BLaER1 treated with 17β-estradiol and CSF1 and Interleukin-3, amounts not matched to agents 10 nM and 100 nM (cell line): ENCODE results near the gene LSM3.
"Not testable (repeated sequence)": the region's sequence is repeated elsewhere in the genome, so short reads cannot be mapped to it uniquely, and the experiment has no call there.

Experiments used
- H3K27ac ChIP-seq, 11 experiments: shearing (Covaris generic); formaldehyde crosslinking; 2 replicates each; pipeline ENCODE4 v1.8.1; 2022
- H3K27me3 ChIP-seq, 11 experiments: shearing (Covaris generic); formaldehyde crosslinking; 2 replicates each; pipeline ENCODE4 v1.8.1; 2022
- H3K36me3 ChIP-seq, 11 experiments: shearing (Covaris generic); formaldehyde crosslinking; 2 replicates each; pipeline ENCODE4 v1.8.1; 2022
- H3K4me1 ChIP-seq, 10 experiments: shearing (Covaris generic); formaldehyde crosslinking; 2 replicates each; pipeline ENCODE4 v1.8.1; 2022
- H3K4me2 ChIP-seq, 11 experiments: shearing (Covaris generic); formaldehyde crosslinking; 2 replicates each; pipeline ENCODE4 v1.8.1; 2022
- H3K4me3 ChIP-seq, 10 experiments: shearing (Covaris generic); formaldehyde crosslinking; 2 replicates each; pipeline ENCODE4 v1.8.1; 2022
- H3K9ac ChIP-seq, 11 experiments: shearing (Covaris generic); formaldehyde crosslinking; 2 replicates each; pipeline ENCODE4 v1.8.1; 2022
- H3K9me3 ChIP-seq, 11 experiments: shearing (Covaris generic); formaldehyde crosslinking; replicated peaks in 1 of 11; 2 replicates each; pipeline ENCODE4 v1.8.1; 2022
- H4K20me1 ChIP-seq, 11 experiments: shearing (Covaris generic); formaldehyde crosslinking; 2 replicates each; pipeline ENCODE4 v1.8.1; 2022
- Cebpa-rat ChIP-seq, 11 experiments: shearing (Covaris generic); IDR thresholded peaks; 2 replicates each; pipeline ENCODE4 v1.8.1; 2022

Gene LSM3

GRCh38 chr3:14222457-14222856 lies 43.8 kb downstream of the LSM3 start:
- Histone ChIP-seq H4K20me1 (no peaks in the 10 kb centered on the region), H3K9me3 (peaks cover 12 to 44% (median 32%) of the 10 kb centered on the region in 11 experiments; a peak in 20 of 22 replicates), H3K4me2 (peak overlapping the region in 2 of 11 experiments; percentile 9 to 29; a peak in 2 of 22 replicates), H3K27me3 (no peaks in the 10 kb centered on the region), H3K4me3 (no peak overlapping the region), H3K4me1 (peaks cover 6 to 28% (median 14%) of the 10 kb centered on the region in 10 experiments; a peak in 17 of 20 replicates), H3K36me3 (no peaks in the 10 kb centered on the region), H3K27ac (no peak overlapping the region), H3K9ac (no peak overlapping the region)
- TF ChIP-seq Cebpa-rat (IDR thresholded peaks at IDR 0.05) = no peak

GRCh38 chr3:14222900-14223594 lies 44.4 kb downstream of the LSM3 start:
- Histone ChIP-seq H3K4me1 (peaks cover 6 to 29% (median 15%) of the 10 kb centered on the region in 10 experiments; a peak in 17 of 20 replicates), H3K9me3 (peaks cover 12 to 44% (median 32%) of the 10 kb centered on the region in 11 experiments; a peak in 20 of 22 replicates), H3K9ac (no peak overlapping the region), H3K27me3 (no peaks in the 10 kb centered on the region), H3K4me2 (peak overlapping the region in 2 of 11 experiments; percentile 9 to 29; a peak in 2 of 22 replicates), H4K20me1 (no peaks in the 10 kb centered on the region), H3K4me3 (no peak overlapping the region), H3K27ac (no peak overlapping the region), H3K36me3 (no peaks in the 10 kb centered on the region)
- TF ChIP-seq Cebpa-rat (IDR thresholded peaks at IDR 0.05) = no peak

GRCh38 chr3:14223595-14223994 lies 45.0 kb downstream of the LSM3 start:
- Histone ChIP-seq H4K20me1 (no peaks in the 10 kb centered on the region), H3K9ac (no peak overlapping the region), H3K9me3 (peaks cover 12 to 44% (median 32%) of the 10 kb centered on the region in 11 experiments; a peak in 20 of 22 replicates), H3K4me1 (peaks cover 8 to 34% (median 20%) of the 10 kb centered on the region in 10 experiments; a peak in 19 of 20 replicates), H3K27ac (no peak overlapping the region), H3K36me3 (no peaks in the 10 kb centered on the region), H3K27me3 (no peaks in the 10 kb centered on the region), H3K4me2 (no peak overlapping the region), H3K4me3 (no peak overlapping the region)
- no peak for TF ChIP-seq Cebpa-rat (IDR thresholded peaks at IDR 0.05)

GRCh38 chr3:14224895-14225294 lies 46.3 kb downstream of the LSM3 start:
- no peak for TF ChIP-seq Cebpa-rat (IDR thresholded peaks at IDR 0.05)
- Histone ChIP-seq H3K9me3 (peaks cover 12 to 33% (median 25%) of the 10 kb centered on the region in 11 experiments; a peak in 20 of 22 replicates), H4K20me1 (no peaks in the 10 kb centered on the region), H3K27ac (no peak overlapping the region), H3K27me3 (no peaks in the 10 kb centered on the region), H3K9ac (no peak overlapping the region), H3K4me2 (peak overlapping the region in 2 of 11 experiments; percentile 33 to 54; a peak in 2 of 22 replicates), H3K36me3 (no peaks in the 10 kb centered on the region), H3K4me3 (no peak overlapping the region), H3K4me1 (peaks cover 21 to 47% (median 32%) of the 10 kb centered on the region in 10 experiments)

GRCh38 chr3:14225421-14225820 lies 46.8 kb downstream of the LSM3 start:
- H3K36me3 ChIP-seq = no peaks in the 10 kb centered on the region
- H3K9ac ChIP-seq = no peak overlapping the region
- H3K4me1 ChIP-seq = peaks cover 21 to 52% (median 34%) of the 10 kb centered on the region in 10 experiments
- no peak overlapping the region for H3K4me3 ChIP-seq
- peaks cover 12 to 28% (median 21%) of the 10 kb centered on the region in 11 experiments; a peak in 20 of 22 replicates for H3K9me3 ChIP-seq
- no peak for TF ChIP-seq Cebpa-rat (IDR thresholded peaks at IDR 0.05)
- no peaks in the 10 kb centered on the region for H4K20me1 ChIP-seq
- H3K4me2 ChIP-seq = peak overlapping the region in 6 of 11 experiments; percentile 14 to 54 (median 36); a peak in 9 of 22 replicates
- no peak overlapping the region for H3K27ac ChIP-seq
- no peaks in the 10 kb centered on the region for H3K27me3 ChIP-seq

- Histone ChIP-seq H3K4me1 (peaks cover 21 to 62% (median 37%) of the 10 kb centered on the region in 10 experiments), H3K4me2 (peak overlapping the region in 9 of 11 experiments; percentile 2 to 54 (median 33); a peak in 15 of 22 replicates), H3K9me3 (peaks cover 7 to 18% (median 12%) of the 10 kb centered on the region in 11 experiments; a peak in 20 of 22 replicates)
- H4K20me1 ChIP-seq, H3K36me3 ChIP-seq, H3K4me3 ChIP-seq, H3K27ac ChIP-seq, H3K9ac ChIP-seq, H3K27me3 ChIP-seq: not testable (repeated sequence)
These were observed 47.7 kb downstream of the LSM3 start for GRCh38 chr3:14226351-14226750.

GRCh38 chr3:14227856-14228255 lies 49.2 kb downstream of the LSM3 start:
- TF ChIP-seq Cebpa-rat (IDR thresholded peaks at IDR 0.05) = no peak
- Histone ChIP-seq H3K27ac (peak overlapping the region in 1 of 11 experiments; percentile 64; a peak in 1 of 22 replicates), H4K20me1 (no peaks in the 10 kb centered on the region), H3K9me3 (peaks cover 0 to 7% (median 3%) of the 10 kb centered on the region in 11 experiments; a peak in 9 of 22 replicates), H3K4me1 (peaks cover 22 to 72% (median 43%) of the 10 kb centered on the region in 10 experiments), H3K27me3 (no peaks in the 10 kb centered on the region), H3K36me3 (no peaks in the 10 kb centered on the region), H3K9ac (no peak overlapping the region), H3K4me3 (no peak overlapping the region), H3K4me2 (peak overlapping the region in 3 of 11 experiments; percentile 67 to 74 (median 72); a peak in 4 of 22 replicates)

GRCh38 chr3:14228681-14229470 lies 50.3 kb downstream of the LSM3 start:
- peak overlapping the region in 8 of 11 experiments; percentile 49 to 65 (median 58); a peak in 16 of 22 replicates for H3K27ac ChIP-seq
- no peaks in the 10 kb centered on the region for H3K36me3 ChIP-seq
- no peaks in the 10 kb centered on the region for H4K20me1 ChIP-seq
- H3K9ac ChIP-seq = peak overlapping the region in 3 of 11 experiments; percentile 5 to 42 (median 6); a peak in 2 of 22 replicates
- peaks cover 22 to 73% (median 45%) of the 10 kb centered on the region in 10 experiments for H3K4me1 ChIP-seq
- no peaks in the 10 kb centered on the region for H3K27me3 ChIP-seq
- peak overlapping the region; percentile 40 to 74 (median 61) for H3K4me2 ChIP-seq
- peaks cover 5 to 14% (median 9%) of the 10 kb centered on the region in 11 experiments for H3K9me3 ChIP-seq
- no peak overlapping the region for H3K4me3 ChIP-seq
- TF ChIP-seq Cebpa-rat (IDR thresholded peaks at IDR 0.05) = peak in 2 of 11 experiments; percentile 51 to 64; a peak in 5 of 22 replicates

- peak overlapping the region; percentile 40 to 74 (median 61); a peak in 21 of 22 replicates for H3K4me2 ChIP-seq
- H3K4me3 ChIP-seq = not testable (repeated sequence)
These were observed 51.1 kb downstream of the LSM3 start for GRCh38 chr3:14229695-14230094.

More at GRCh38 chr3:14229695-14230094, 51.1 kb downstream of the LSM3 start:
- not testable (repeated sequence) for H3K36me3 ChIP-seq, H4K20me1 ChIP-seq, H3K27me3 ChIP-seq
- peak overlapping the region in 8 of 11 experiments; percentile 49 to 65 (median 58); a peak in 16 of 22 replicates for H3K27ac ChIP-seq
- peaks cover 22 to 73% (median 45%) of the 10 kb centered on the region in 10 experiments for H3K4me1 ChIP-seq
- H3K9me3 ChIP-seq = peaks cover 13 to 22% (median 15%) of the 10 kb centered on the region in 11 experiments
- H3K9ac ChIP-seq = peak overlapping the region in 3 of 11 experiments; percentile 5 to 42 (median 6); a peak in 4 of 22 replicates
